Activated CD4-positive, alpha-beta T cell treated with anti-CD3 and anti-CD28 coated beads, Interleukin-2, amount 10 ng/mL, durations not matched to agents 24 days and 14 days (primary cell): Measurements from ENCODE around the gene ZNRF2. TPM values are rescaled to one million over a fixed set of nuclear protein-coding genes. Genes with fewer than 3 reads are reported as not detected.

Source experiments
- DNase-seq: peaks from one replicate; pipeline ENCODE4 v3.0.0; 2022
- H3K27ac Mint-ChIP-seq: one replicate; pipeline ENCODE4 v1.8.0; 2022; ENCODE audit warnings: mild to moderate bottlenecking, mixed read lengths
- H3K27me3 Mint-ChIP-seq: one replicate; pipeline ENCODE4 v1.8.0; 2022; ENCODE audit warnings: mixed read lengths
- H3K36me3 Mint-ChIP-seq: one replicate; pipeline ENCODE4 v1.8.0; 2022; ENCODE audit warnings: low read depth, mild to moderate bottlenecking, mixed read lengths
- H3K4me1 Mint-ChIP-seq: one replicate; pipeline ENCODE4 v1.8.0; 2021; ENCODE audit warnings: mixed read lengths
- H3K4me3 Mint-ChIP-seq: one replicate; pipeline ENCODE4 v1.8.0; 2022; ENCODE audit warnings: mild to moderate bottlenecking, moderate library complexity, mixed read lengths
- H3K9me3 Mint-ChIP-seq: one replicate; pipeline ENCODE4 v1.8.0; 2021; ENCODE audit warnings: mixed read lengths
- intact Hi-C: fragments of 100-400 bp; cut with micrococcal nuclease; formaldehyde crosslinking; loops from one replicate; pipeline ENCODE4 v1.15.1; 2023
- total RNA-seq: library from RNA; stranded (reverse); gene quantifications from 2 replicates; pipeline ENCODE4 v1.2.3, GENCODE V29; 2022

ZNRF2 gene
- total RNA-seq, 1 donor from 2014 or later, result 8.8 TPM

DNA sequence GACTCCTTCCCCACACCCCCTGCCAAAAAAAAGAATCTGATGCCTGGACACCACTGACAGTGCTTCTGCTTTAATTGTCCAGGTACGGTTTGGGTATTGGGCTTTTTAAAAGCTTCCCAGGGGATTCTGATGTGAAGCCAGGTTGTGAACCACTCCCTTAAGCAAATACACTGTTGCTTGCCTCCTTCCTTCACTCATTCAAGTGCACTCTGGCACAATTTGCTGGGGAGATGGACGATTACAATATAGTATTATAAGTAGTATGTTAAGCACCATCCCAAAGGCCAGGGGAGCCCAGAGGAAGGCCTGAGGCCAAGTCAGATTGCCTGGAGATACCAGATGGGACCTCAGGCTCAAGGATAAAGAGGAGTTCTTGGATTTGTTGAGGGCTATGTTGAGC, 12.3 kb upstream of the ZNRF2 start:
- DNase-seq, result no peak
- no peak overlapping the region for H3K4me3 Mint-ChIP-seq
- peaks cover 8% of the 10 kb centered on the region for H3K27me3 Mint-ChIP-seq
- H3K36me3 Mint-ChIP-seq, result no peaks in the 10 kb centered on the region
- intact Hi-C loops, result no loop called here
- no peaks in the 10 kb centered on the region for H3K4me1 Mint-ChIP-seq
- no peak overlapping the region for H3K27ac Mint-ChIP-seq
- H3K9me3 Mint-ChIP-seq, result no peaks in the 10 kb centered on the region

DNA sequence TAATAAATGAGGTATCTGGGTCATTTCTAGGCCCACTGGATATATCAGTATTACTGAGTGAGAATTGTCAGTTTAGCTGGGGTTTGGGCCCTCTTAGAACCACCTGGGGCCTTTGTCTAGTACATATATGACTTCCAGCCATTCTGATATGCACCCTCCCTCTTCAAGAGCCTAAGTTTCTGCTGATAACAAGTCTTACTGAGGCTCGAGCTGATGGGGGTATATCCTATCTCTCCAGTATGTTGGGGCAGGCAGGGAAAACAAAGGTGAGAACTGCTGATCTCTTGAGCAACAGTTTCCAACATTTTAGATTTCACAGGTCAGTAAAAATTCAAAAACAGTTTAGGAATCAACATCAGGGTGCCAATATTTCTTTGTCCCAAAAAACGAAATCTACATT, 10.8 kb upstream of the ZNRF2 start:
- DNase-seq, result no peak
- H3K27ac Mint-ChIP-seq, result no peak overlapping the region
- peaks cover 6% of the 10 kb centered on the region for H3K27me3 Mint-ChIP-seq
- no peak overlapping the region for H3K4me3 Mint-ChIP-seq
- H3K4me1 Mint-ChIP-seq, result no peaks in the 10 kb centered on the region
- intact Hi-C loops, result no loop called here
- H3K36me3 Mint-ChIP-seq, result no peaks in the 10 kb centered on the region
- H3K9me3 Mint-ChIP-seq, result no peaks in the 10 kb centered on the region

DNA sequence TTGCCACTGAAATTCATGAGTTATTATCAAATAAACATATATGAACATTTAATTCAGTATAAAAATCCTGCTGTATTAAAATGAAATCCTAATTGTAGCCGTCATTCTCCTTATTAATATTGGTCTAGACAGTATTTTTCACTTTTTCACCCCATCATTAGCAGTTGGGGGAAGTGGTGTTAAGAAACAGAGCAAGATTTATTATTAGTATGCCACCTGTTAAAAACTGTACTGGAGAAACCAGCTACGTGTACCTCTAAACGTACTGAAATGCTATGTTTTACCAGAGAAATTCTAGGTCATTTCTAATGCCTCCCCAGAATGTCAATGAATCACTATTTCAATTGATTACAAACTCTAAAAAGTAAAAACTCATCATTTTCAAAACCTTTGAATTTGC, 9.8 kb upstream of the ZNRF2 start:
- H3K36me3 Mint-ChIP-seq, result no peaks in the 10 kb centered on the region
- peaks cover 6% of the 10 kb centered on the region for H3K27me3 Mint-ChIP-seq
- DNase-seq, result no peak
- no peak overlapping the region for H3K4me3 Mint-ChIP-seq
- no peak overlapping the region for H3K27ac Mint-ChIP-seq
- H3K4me1 Mint-ChIP-seq, result peaks cover 4% of the 10 kb centered on the region
- no peaks in the 10 kb centered on the region for H3K9me3 Mint-ChIP-seq
- intact Hi-C loops, result no loop called here

DNA sequence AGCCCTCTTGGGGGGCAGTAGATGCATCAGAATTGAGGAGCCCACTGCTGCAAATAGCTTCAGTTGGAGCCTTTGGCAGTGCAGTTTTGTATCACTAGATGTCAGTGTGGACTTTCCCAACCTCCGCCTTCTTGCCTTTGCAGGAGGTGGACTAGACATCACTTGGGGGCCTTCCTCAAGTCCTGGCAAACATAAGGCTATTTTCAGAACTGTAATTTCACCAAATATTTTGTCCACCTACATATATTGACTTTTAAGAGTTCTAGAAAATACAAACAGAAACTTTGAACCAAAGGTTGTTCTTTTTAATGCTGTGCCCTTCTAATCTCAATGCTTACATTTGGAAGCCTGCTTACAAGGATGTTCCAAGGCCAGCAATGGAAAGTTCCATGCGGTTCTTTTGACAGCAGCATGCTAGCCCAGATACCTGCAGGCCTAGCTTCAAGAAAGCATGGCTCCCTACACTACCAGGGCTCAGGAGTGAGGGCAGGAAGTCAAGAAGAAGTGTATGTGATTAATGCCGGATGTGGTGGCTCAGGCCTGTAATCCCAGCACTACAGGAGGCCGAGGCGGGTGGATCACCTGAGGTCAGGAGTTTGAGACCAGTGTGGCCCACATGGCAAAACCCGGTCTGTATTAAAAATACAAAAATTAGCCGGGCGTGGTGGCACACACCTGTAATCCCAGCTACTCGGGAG, 8.0 kb upstream of the ZNRF2 start:
- DNase-seq, result peak; percentile 87
- intact Hi-C loops, result loop anchor here (1.0 kb wide), 2 partner anchors 137 to 288 kb away; no protein-coding TSS in a partner anchor
- no peak overlapping the region for H3K4me3 Mint-ChIP-seq
- no peaks in the 10 kb centered on the region for H3K9me3 Mint-ChIP-seq
- peaks cover 6% of the 10 kb centered on the region for H3K4me1 Mint-ChIP-seq
- no peak overlapping the region for H3K27ac Mint-ChIP-seq
- H3K27me3 Mint-ChIP-seq, result peaks cover 3% of the 10 kb centered on the region
- no peaks in the 10 kb centered on the region for H3K36me3 Mint-ChIP-seq

DNA sequence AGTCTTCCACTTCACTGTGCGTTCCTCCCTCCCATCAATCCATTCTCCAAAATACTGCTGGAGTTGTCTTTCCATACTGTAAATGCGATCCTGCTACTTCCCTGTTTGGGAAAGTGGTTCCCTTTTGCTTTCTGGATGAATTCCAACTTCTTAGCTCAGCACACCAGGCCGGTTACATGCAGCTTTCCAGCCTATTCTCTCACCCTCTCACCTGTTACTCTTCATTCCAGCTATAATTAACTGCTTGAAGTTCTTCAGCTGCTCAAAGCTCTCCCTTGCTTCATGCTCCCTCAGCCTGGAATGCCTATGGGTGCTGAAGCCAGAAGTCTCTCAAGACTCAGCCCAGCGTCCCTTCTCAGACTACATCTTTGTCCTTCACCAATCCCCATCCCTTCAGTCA, 6.0 kb upstream of the ZNRF2 start:
- H3K4me1 Mint-ChIP-seq, result peaks cover 11% of the 10 kb centered on the region
- no peaks in the 10 kb centered on the region for H3K36me3 Mint-ChIP-seq
- H3K27ac Mint-ChIP-seq, result no peak overlapping the region
- intact Hi-C loops, result loop anchor here (2.0 kb wide), 1 partner anchor 74 kb away; no protein-coding TSS in a partner anchor
- H3K4me3 Mint-ChIP-seq, result no peak overlapping the region
- H3K27me3 Mint-ChIP-seq, result peaks cover 3% of the 10 kb centered on the region
- no peaks in the 10 kb centered on the region for H3K9me3 Mint-ChIP-seq
- no peak for DNase-seq

DNA sequence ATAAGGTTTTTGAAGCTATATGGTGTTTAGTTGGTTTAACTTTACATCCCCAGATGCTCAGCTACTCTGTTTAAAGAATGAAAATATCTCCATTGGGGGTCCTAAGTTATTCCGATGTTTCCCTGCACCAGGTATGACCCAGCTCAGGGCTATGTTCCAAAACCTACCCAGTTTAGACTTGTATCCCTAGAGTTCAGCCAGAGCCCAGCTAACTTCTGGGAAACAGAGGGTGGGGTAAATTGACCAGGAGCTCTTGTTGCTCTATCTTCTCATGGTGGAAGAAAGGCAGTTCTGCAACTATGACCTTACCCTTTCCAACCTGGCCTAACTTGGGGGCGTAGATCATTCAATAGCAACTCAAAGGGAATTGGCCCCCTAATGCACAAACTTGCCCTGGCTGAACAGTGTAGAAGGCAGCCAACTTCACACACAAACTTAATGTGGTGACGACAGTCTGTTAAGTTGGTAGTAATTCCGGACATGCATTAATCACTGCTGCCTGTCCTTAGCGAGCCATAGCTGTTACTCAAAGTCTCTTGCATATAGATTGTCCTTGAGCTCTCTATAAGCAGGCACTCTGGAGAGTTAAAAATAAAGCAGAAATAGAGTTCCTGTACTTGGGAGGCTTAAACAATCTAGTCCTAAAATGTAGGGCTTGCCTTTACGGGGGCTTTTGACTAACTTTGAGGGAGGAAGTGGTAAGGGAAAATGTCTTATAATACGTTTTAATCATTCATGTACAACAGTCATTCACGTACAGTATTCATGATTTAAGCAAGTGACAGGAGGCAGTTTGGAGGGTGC, 5.3 kb upstream of the ZNRF2 start:
- intact Hi-C loops, result loop anchor here (2.0 kb wide), 1 partner anchor 74 kb away; no protein-coding TSS in a partner anchor
- Mint-ChIP-seq H3K9me3 (no peaks in the 10 kb centered on the region), H3K27me3 (no peaks in the 10 kb centered on the region), H3K27ac (no peak overlapping the region), H3K4me3 (no peak overlapping the region), H3K36me3 (no peaks in the 10 kb centered on the region), H3K4me1 (peaks cover 14% of the 10 kb centered on the region)
- DNase-seq, result no peak

DNA sequence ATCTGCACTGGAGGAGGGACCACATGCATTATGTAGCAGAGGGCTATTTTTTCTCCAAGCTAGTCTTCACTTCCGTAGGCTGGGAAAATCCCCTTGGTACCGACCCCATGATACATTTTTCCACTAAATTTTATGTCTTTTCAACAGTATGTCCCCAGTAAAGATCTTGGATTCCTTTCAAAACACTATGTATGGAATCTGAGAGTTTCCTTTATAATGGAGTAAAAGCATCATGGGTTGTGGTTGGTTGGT, 4.8 kb upstream of the ZNRF2 start:
- Mint-ChIP-seq H3K4me3 (no peak overlapping the region), H3K4me1 (peaks cover 15% of the 10 kb centered on the region), H3K36me3 (no peaks in the 10 kb centered on the region), H3K27me3 (no peaks in the 10 kb centered on the region), H3K27ac (no peak overlapping the region), H3K9me3 (no peaks in the 10 kb centered on the region)
- intact Hi-C loops, result loop anchor here (2.0 kb wide), 1 partner anchor 73 kb away; no protein-coding TSS in a partner anchor
- DNase-seq, result no peak

DNA sequence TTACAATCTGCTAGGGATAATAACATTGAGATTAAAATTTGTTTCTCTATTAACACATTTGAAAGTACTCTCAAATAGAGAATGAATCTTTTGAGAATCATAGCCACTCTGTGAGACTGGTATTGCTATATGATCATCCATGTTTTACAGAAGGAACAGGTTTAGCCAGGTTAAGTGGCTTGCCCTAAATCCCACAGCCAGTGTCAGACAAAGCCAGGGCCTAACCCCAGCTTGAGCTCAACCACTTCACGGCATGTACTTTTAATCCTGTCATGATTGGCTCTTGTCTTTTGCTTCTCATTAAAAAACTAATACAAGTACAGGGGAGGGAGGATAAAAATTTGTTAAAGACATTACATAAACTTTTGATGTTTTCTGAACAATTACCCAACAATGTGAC, 3.8 kb upstream of the ZNRF2 start:
- no peak overlapping the region for H3K27ac Mint-ChIP-seq
- H3K4me1 Mint-ChIP-seq, result peaks cover 15% of the 10 kb centered on the region

DNA sequence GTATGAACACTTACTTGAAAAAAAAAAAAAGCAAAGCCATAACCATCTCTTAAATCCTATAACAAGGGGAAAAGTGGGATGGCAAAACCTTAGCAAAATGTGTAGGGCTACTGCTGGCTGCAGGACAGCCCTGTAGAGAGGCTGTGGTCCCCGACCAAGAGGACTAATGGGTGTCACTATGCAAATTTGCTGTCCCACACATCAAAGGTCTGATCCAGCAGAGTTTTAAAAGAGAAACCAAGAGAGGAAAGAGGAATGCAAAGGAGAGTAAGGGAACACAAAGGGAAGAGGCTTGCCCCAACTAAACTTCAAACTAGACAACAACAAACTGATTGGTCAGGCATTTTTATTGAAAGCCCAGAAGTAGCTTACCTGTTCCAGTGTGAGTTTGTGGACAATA, 3.1 kb upstream of the ZNRF2 start:
- H3K27me3 Mint-ChIP-seq, result no peaks in the 10 kb centered on the region
- intact Hi-C loops, result loop anchor here (5.0 kb wide), 1 partner anchor 119 kb away; no protein-coding TSS in a partner anchor

More for the DNA sequence above, 3.8 kb upstream of the ZNRF2 start:
- DNase-seq, result no peak
- no peak overlapping the region for H3K4me3 Mint-ChIP-seq
- H3K27me3 Mint-ChIP-seq, result no peaks in the 10 kb centered on the region
- H3K9me3 Mint-ChIP-seq, result no peaks in the 10 kb centered on the region
- intact Hi-C loops, result loop anchor here (5.0 kb wide), 1 partner anchor 118 kb away; no protein-coding TSS in a partner anchor
- H3K36me3 Mint-ChIP-seq, result no peaks in the 10 kb centered on the region

DNA sequence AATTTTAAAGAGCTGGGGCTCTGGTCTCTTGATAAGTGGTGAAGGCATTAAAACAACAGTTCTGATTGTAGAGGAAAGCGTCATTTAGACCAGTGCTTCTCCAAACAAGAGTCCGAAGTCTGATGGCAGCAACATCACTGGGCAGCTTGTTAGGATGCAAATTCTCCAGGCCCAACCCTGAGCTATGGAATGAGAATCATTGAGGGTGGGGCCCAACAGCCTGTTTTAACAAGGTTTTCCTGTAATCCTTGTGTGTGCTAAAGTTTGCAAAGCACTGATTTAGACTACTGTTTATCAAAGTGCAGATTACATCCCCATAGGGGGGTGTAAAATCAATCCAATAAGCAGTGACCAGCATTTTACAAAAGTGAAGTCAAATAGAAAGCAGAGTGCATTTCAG, 2.6 kb upstream of the ZNRF2 start:
- H3K4me1 Mint-ChIP-seq, result peaks cover 25% of the 10 kb centered on the region
- no peak for DNase-seq
- H3K36me3 Mint-ChIP-seq, result peaks cover 8% of the 10 kb centered on the region
- no peak overlapping the region for H3K4me3 Mint-ChIP-seq
- no peaks in the 10 kb centered on the region for H3K9me3 Mint-ChIP-seq
- H3K27ac Mint-ChIP-seq, result no peak overlapping the region
- intact Hi-C loops, result loop anchor here (5.0 kb wide), 1 partner anchor 119 kb away; no protein-coding TSS in a partner anchor
- no peaks in the 10 kb centered on the region for H3K27me3 Mint-ChIP-seq

More for the DNA sequence above, 3.1 kb upstream of the ZNRF2 start:
- H3K36me3 Mint-ChIP-seq, result peaks cover 5% of the 10 kb centered on the region
- H3K4me1 Mint-ChIP-seq, result peaks cover 20% of the 10 kb centered on the region
- DNase-seq, result no peak
- no peak overlapping the region for H3K4me3 Mint-ChIP-seq
- H3K9me3 Mint-ChIP-seq, result no peaks in the 10 kb centered on the region
- no peak overlapping the region for H3K27ac Mint-ChIP-seq

DNA sequence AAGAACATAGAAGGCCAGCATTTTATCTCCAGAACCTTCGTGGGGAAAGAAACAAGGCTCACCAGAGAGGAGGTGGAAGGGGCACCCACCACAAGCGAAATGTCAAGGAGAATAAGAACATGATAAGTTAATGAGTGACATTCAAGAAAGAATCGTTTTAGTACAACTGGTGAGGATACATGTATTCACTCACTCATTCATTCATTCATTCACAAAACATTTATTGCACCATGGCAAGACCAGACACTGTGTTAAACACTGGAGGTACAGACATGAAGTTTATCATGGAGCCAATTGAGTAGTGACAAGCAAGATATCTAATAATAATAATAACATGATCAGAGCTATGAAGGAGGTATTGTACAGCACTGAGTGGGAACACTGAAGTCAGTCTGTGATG, 1.7 kb upstream of the ZNRF2 start:
- intact Hi-C loops, result loop anchor here (5.0 kb wide), 1 partner anchor 120 kb away; no protein-coding TSS in a partner anchor
- Mint-ChIP-seq H3K4me3 (no peak overlapping the region), H3K27me3 (no peaks in the 10 kb centered on the region), H3K4me1 (peaks cover 31% of the 10 kb centered on the region), H3K27ac (no peak overlapping the region), H3K36me3 (peaks cover 12% of the 10 kb centered on the region), H3K9me3 (no peaks in the 10 kb centered on the region)
- no peak for DNase-seq

DNA sequence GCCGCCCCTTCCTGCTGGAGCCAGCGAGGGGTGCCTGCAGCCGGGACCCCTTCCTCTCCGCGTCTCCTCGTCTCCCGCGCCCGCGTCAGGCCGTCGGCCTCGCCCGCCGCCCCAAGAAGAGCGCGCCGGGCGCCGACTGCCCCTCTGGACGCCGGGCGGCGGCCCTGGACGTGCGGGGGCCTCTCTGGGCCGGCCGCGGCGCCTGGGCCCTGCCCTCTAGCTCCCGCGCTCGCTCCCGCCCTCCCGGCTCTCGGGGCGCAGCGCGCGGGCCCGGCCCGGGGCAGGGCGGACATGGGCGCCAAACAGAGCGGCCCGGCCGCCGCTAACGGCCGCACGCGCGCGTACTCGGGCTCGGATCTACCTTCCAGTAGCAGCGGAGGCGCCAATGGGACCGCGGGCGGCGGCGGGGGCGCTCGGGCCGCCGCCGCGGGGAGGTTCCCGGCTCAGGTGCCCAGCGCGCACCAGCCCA, 704 bp downstream of the ZNRF2 start:
- no peaks in the 10 kb centered on the region for H3K27me3 Mint-ChIP-seq
- no peaks in the 10 kb centered on the region for H3K9me3 Mint-ChIP-seq
- peaks cover 42% of the 10 kb centered on the region for H3K4me1 Mint-ChIP-seq
- H3K4me3 Mint-ChIP-seq, result peak overlapping the region; percentile 88
- intact Hi-C loops, result loop anchor here (2.0 kb wide), 1 partner anchor 46 kb away; no protein-coding TSS in a partner anchor
- H3K36me3 Mint-ChIP-seq, result peaks cover 14% of the 10 kb centered on the region
- peak overlapping the region; percentile 92 for H3K27ac Mint-ChIP-seq
- DNase-seq, result peak; percentile 80

DNA sequence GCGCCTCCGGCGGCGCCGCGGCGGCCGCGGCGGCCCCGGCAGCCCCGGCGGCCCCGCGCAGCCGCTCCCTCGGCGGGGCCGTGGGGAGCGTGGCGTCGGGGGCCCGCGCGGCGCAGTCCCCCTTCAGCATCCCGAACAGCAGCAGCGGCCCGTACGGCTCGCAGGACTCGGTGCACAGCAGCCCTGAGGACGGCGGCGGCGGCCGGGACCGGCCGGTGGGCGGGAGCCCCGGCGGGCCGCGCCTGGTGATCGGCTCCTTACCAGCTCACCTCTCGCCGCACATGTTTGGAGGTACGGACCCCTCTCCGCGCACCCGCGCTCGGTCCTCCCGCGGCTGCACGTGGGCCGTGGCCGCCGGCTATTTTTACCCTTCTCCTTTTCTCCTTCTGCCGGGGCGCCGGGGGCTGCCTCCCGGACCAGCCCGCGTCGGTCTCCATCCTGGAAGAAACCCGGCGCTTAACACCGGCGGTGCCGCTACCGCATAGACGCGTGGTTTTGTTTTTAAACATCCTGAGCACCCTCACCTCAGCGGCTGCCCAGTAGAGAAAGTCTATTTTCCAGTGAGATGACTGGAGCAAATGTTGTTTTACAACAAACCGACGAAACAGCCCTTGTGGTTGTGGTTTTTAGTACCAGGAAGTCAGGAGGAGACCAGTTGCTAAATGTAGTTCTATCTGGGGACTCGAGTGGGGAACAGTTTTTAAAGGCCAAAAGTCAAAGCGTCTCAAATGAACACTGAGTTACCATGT, 1.3 kb downstream of the ZNRF2 start:
- Mint-ChIP-seq H3K4me1 (peaks cover 46% of the 10 kb centered on the region), H3K36me3 (peaks cover 14% of the 10 kb centered on the region), H3K4me3 (peak overlapping the region; percentile 99), H3K27ac (peak overlapping the region; percentile 100), H3K27me3 (no peaks in the 10 kb centered on the region), H3K9me3 (no peaks in the 10 kb centered on the region)
- peak; percentile 91 for DNase-seq
- intact Hi-C loops, result loop anchor here (1.0 to 2.0 kb wide), 5 partner anchors 9 to 63 kb away; no protein-coding TSS in a partner anchor
